ENCODE measurements around the gene SLC4A8. TPM values are rescaled to one million over a fixed set of nuclear protein-coding genes. Genes with fewer than 3 reads are reported as not detected.

The SLC4A8 gene
- total RNA-seq, 2 experiments from 2014 or later = 1.3 to 1.8 TPM

DNA sequence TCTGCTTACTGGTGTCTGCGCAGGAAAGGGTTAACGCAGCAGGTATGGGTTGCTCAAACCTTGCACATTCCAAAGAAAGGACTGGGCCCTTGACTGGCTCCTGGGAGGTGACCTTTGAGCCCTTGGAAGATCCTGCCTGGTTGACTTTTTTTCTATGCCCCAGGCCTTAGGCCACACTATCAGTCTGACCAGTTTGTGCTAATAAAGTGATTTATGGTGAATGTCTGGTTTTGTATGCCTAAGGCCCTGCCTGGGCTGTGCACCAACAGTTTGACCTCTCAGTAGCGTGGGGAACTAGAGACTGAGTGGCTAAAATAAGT is 105.0 kb downstream of the SLC4A8 start:
- DNase-seq = no peak
- H3K9me3 Mint-ChIP-seq = no peaks in the 10 kb centered on the region
- Histone ChIP-seq H3K4me1 (ENCODE audit: insufficient read depth, low read length) (peaks cover 6% of the 10 kb centered on the region), H3K4me3 (ENCODE audit: low read length) (no peak overlapping the region), H3K27me3 (ENCODE audit: control insufficient read depth in 1 of 2, insufficient read depth in 2 of 2, low read length in 2 of 2) (no peaks in the 10 kb centered on the region), H3K27ac (ENCODE audit: low read depth in 1 of 2, low read length in 2 of 2) (no peak overlapping the region), H3K9me3 (ENCODE audit: control insufficient read depth in 1 of 2, insufficient read depth in 1 of 2, low read length in 2 of 2) (no peaks in the 10 kb centered on the region), H3K36me3 (ENCODE audit: insufficient read depth, low read length) (no peaks in the 10 kb centered on the region)
- H3K27ac Mint-ChIP-seq = no peak overlapping the region
- no peak for ATAC-seq (ENCODE audit: poor library complexity)
- ChIA-PET POLR2A (no interaction called here), CTCF (no interaction called here)
- no peaks in the 10 kb centered on the region for H3K36me3 Mint-ChIP-seq (ENCODE audit: low read depth)
- TF ChIP-seq, protein P1, sequence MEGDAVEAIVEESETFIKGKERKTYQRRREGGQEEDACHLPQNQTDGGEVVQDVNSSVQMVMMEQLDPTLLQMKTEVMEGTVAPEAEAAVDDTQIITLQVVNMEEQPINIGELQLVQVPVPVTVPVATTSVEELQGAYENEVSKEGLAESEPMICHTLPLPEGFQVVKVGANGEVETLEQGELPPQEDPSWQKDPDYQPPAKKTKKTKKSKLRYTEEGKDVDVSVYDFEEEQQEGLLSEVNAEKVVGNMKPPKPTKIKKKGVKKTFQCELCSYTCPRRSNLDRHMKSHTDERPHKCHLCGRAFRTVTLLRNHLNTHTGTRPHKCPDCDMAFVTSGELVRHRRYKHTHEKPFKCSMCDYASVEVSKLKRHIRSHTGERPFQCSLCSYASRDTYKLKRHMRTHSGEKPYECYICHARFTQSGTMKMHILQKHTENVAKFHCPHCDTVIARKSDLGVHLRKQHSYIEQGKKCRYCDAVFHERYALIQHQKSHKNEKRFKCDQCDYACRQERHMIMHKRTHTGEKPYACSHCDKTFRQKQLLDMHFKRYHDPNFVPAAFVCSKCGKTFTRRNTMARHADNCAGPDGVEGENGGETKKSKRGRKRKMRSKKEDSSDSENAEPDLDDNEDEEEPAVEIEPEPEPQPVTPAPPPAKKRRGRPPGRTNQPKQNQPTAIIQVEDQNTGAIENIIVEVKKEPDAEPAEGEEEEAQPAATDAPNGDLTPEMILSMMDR (IDR thresholded peaks at IDR 0.05) = no peak
- H3K4me1 Mint-ChIP-seq (ENCODE audit: low read depth) = no peaks in the 10 kb centered on the region
- peaks cover 3% of the 10 kb centered on the region for H3K27me3 Mint-ChIP-seq
- H3K4me3 Mint-ChIP-seq = no peak overlapping the region
- intact Hi-C loops (cut with DNase I, micrococcal nuclease) = no loop called here

DNA sequence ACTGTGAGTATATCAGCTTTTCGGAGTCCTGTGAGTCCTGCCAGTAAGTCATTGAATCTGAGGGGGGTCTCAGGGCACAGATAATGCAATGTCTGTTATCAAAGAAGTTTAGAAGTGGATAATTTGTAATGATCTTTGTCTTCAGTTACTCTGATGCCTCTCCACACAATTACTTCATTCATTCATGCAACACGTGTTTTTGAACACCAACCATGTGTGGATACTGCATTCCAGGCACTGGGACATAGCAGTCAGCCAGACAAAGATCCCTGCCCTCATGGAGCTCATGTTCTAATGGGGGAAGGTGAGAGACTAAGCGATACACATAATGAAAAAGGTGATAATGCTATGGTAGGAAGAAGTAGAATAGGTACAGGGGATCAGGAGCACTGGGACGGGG is 105.6 kb downstream of the SLC4A8 start:
- ATAC-seq (ENCODE audit: poor library complexity) (no peak), DNase-seq (no peak)
- Histone ChIP-seq H3K9me3 (ENCODE audit: control insufficient read depth in 1 of 2, insufficient read depth in 1 of 2, low read length in 2 of 2) (no peaks in the 10 kb centered on the region), H3K4me3 (ENCODE audit: low read length) (no peak overlapping the region), H3K36me3 (ENCODE audit: insufficient read depth, low read length) (no peaks in the 10 kb centered on the region), H3K4me1 (ENCODE audit: insufficient read depth, low read length) (peaks cover 6% of the 10 kb centered on the region), H3K27ac (ENCODE audit: low read depth in 1 of 2, low read length in 2 of 2) (no peak overlapping the region), H3K27me3 (ENCODE audit: control insufficient read depth in 1 of 2, insufficient read depth in 2 of 2, low read length in 2 of 2) (no peaks in the 10 kb centered on the region)
- Mint-ChIP-seq H3K4me1 (ENCODE audit: low read depth) (no peaks in the 10 kb centered on the region), H3K27ac (no peak overlapping the region), H3K27me3 (peaks cover 7% of the 10 kb centered on the region), H3K4me3 (no peak overlapping the region), H3K9me3 (no peaks in the 10 kb centered on the region), H3K36me3 (ENCODE audit: low read depth) (no peaks in the 10 kb centered on the region)
- POLR2A ChIA-PET = interaction anchor here (0.6 kb wide), 1 partner anchor 260 kb away, joined by 4 read pairs; no protein-coding TSS in a partner anchor
- intact Hi-C loops (cut with DNase I, micrococcal nuclease) = loop anchor here (5.0 kb wide), 3 partner anchors 178 to 703 kb away; no protein-coding TSS in a partner anchor
- CTCF ChIA-PET = no interaction called here
- TF ChIP-seq, protein P1 (IDR thresholded peaks at IDR 0.05) = no peak

DNA sequence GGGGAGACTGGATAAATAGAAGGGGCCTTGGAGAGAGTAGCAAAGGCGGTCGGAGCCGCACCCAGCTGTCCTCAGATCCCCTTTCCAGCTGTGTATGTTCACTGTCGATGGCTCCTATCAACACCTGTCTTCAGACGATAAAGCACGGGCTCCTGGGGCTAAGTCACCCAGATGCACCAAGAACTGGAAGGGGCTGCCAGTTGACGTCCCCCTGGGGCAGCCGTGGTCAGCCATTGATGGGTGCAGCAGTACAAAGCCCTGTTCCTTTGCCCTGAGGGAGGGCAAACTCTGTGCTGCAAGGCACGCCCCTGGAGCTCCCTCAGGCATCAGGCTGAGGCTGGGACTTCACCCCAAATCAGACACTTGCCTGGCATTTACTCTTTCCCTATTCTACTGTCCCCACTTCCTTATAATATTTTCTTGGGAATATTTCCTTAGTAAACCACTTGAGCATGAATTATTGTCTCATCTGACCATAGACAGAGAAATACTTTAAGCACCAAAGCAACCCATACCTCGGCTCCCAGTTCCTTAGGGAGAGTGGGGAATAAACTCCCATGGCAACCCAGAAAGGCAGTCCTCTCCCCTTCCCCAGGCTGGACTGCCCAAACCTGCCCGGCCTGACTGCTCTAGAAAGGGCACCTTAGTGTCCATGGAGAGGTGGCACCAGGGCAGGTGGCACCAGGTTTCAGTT is 106.8 kb downstream of the SLC4A8 start:
- Mint-ChIP-seq H3K9me3 (no peaks in the 10 kb centered on the region), H3K4me1 (ENCODE audit: low read depth) (no peaks in the 10 kb centered on the region), H3K4me3 (no peak overlapping the region), H3K36me3 (ENCODE audit: low read depth) (no peaks in the 10 kb centered on the region), H3K27me3 (peaks cover 7% of the 10 kb centered on the region), H3K27ac (no peak overlapping the region)
- DNase-seq (no peak), ATAC-seq (ENCODE audit: poor library complexity) (no peak)
- ChIA-PET POLR2A (interaction anchor here (1.0 to 1.6 kb wide), 3 partner anchors 162 to 211 kb away, joined by 3 to 4 read pairs (median 4); no protein-coding TSS in a partner anchor), CTCF (interaction anchor here (0.6 to 1.4 kb wide), 9 partner anchors 9 to 465 kb away, joined by 3 to 18 read pairs (median 3); partner anchors contain the start of gene SLC4A8)
- H3K4me1 ChIP-seq (ENCODE audit: insufficient read depth, low read length) = peaks cover 6% of the 10 kb centered on the region
- TF ChIP-seq, protein P1 (IDR thresholded peaks at IDR 0.05) = no peak
- H3K27ac ChIP-seq (ENCODE audit: low read depth in 1 of 2, low read length in 2 of 2) = no peak overlapping the region
- no peaks in the 10 kb centered on the region for H3K27me3 ChIP-seq (ENCODE audit: control insufficient read depth in 1 of 2, insufficient read depth in 2 of 2, low read length in 2 of 2)
- H3K36me3 ChIP-seq (ENCODE audit: insufficient read depth, low read length) = no peaks in the 10 kb centered on the region
- intact Hi-C loops (cut with DNase I, micrococcal nuclease) = loop anchor here (1.0 to 5.0 kb wide), 4 partner anchors 106 to 704 kb away; no protein-coding TSS in a partner anchor
- no peaks in the 10 kb centered on the region for H3K9me3 ChIP-seq (ENCODE audit: control insufficient read depth in 1 of 2, insufficient read depth in 1 of 2, low read length in 2 of 2)
- no peak overlapping the region for H3K4me3 ChIP-seq (ENCODE audit: low read length)

All from CD4-positive, alpha-beta T cell (primary cell).